ENCODE data around the gene CELF2.

CELF2 gene

GRCh38 chr10:11004144-11005077, 13.3 kb upstream of the CELF2 start:
- no peak for DNase-seq

- DNase-seq = no peak
Measured at GRCh38 chr10:11005725-11006427, 11.8 kb upstream of the CELF2 start.

GRCh38 chr10:11006428-11006825, 11.2 kb upstream of the CELF2 start:
- DNase-seq = no peak

- no peak for DNase-seq
Measured at GRCh38 chr10:11007476-11008020, 10.1 kb upstream of the CELF2 start.

- DNase-seq = no peak
Measured at GRCh38 chr10:11009471-11010308, 8.0 kb upstream of the CELF2 start.

- DNase-seq = no peak
Measured at GRCh38 chr10:11010582-11010981, 7.1 kb upstream of the CELF2 start.

- DNase-seq = no peak
Measured at GRCh38 chr10:11011436-11011835, 6.2 kb upstream of the CELF2 start.

- no peak for DNase-seq
Measured at GRCh38 chr10:11011984-11012383, 5.7 kb upstream of the CELF2 start.

GRCh38 chr10:11012421-11013295, 5.0 kb upstream of the CELF2 start:
- no peak for DNase-seq

GRCh38 chr10:11013836-11014235, 3.8 kb upstream of the CELF2 start:
- DNase-seq = no peak

GRCh38 chr10:11014671-11015445, 2.8 kb upstream of the CELF2 start:
- DNase-seq = no peak

- DNase-seq = no peak
Measured at GRCh38 chr10:11015446-11015934, 2.2 kb upstream of the CELF2 start.

- DNase-seq = no peak
Measured at GRCh38 chr10:11017000-11017569, 587 bp upstream of the CELF2 start.

GRCh38 chr10:11018432-11018841, 765 bp downstream of the CELF2 start:
- no peak for DNase-seq

- no peak for DNase-seq
Measured at GRCh38 chr10:11018855-11019631, 1.4 kb downstream of the CELF2 start.

GRCh38 chr10:11019724-11020547, 2.3 kb downstream of the CELF2 start:
- no peak for DNase-seq

GRCh38 chr10:11020548-11020942, 2.9 kb downstream of the CELF2 start:
- no peak for DNase-seq

GRCh38 chr10:11022213-11022612, 4.5 kb downstream of the CELF2 start:
- DNase-seq = no peak
